ENCODE results near the gene KDM3B.
A peak's percentile ranks its signal among the peaks of the same experiment; 100 is the strongest.

The KDM3B gene

DNA sequence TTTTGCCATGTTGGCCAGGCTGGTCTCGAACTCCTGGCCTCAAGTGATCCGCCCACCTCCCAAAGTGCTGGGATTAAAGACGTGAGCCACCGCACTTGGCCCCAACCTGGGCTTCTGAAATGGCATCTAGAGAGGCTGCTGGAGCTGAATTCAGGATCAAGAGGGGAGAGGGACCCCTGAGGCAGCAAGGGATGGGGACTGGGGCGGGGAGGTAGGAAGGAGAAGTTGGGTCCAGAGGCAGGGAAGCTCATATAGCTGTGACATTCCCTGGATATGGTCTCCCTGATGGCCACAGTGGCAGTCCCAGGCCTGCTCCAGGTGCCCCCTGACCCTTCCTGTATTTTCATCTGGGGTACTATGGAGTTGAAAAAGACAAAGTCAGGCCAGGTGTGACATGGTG lies 98.5 kb downstream of the KDM3B start:
- H3K4me1 Mint-ChIP-seq (ENCODE audit: low read depth in 2 of 2), result peaks cover 6 to 8% of the 10 kb centered on the region in 2 donors
- ATAC-seq (replicated peaks) (no peak), DNase-seq (no peak)
- no peaks in the 10 kb centered on the region for H3K9me3 Mint-ChIP-seq
- H3K27ac Mint-ChIP-seq, result no peak overlapping the region
- H3K27me3 Mint-ChIP-seq, result no peaks in the 10 kb centered on the region
- peaks cover 4% of the 10 kb centered on the region for H3K36me3 Mint-ChIP-seq (ENCODE audit: insufficient read depth)
- H3K4me3 Mint-ChIP-seq, result no peak overlapping the region

DNA sequence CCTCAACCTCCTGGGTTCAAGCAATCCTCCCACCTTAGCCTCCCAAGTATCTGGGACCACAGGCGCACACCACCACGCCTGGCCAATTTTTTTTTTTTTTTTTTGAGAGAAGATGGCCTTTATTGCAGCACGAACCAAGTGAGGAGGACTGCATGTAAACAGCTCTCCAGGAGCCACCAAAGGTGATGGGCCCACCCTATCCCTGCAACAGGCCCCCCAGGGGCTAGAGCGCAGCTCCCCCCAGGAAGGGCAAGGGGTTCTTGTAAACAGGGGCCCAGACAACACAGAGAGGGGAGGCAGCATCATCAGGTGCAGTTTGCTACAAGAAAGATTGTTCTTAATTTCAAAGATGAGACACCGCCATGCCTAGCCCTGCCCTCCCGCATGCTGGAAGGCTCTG lies 100.2 kb downstream of the KDM3B start:
- Mint-ChIP-seq H3K27ac (no peak overlapping the region), H3K4me1 (ENCODE audit: low read depth in 2 of 2) (peaks cover 8 to 10% of the 10 kb centered on the region in 2 donors), H3K9me3 (no peaks in the 10 kb centered on the region), H3K27me3 (no peaks in the 10 kb centered on the region), H3K4me3 (no peak overlapping the region), H3K36me3 (ENCODE audit: insufficient read depth) (peaks cover 7% of the 10 kb centered on the region)
- no peak for ATAC-seq (replicated peaks)
- DNase-seq, result no peak

DNA sequence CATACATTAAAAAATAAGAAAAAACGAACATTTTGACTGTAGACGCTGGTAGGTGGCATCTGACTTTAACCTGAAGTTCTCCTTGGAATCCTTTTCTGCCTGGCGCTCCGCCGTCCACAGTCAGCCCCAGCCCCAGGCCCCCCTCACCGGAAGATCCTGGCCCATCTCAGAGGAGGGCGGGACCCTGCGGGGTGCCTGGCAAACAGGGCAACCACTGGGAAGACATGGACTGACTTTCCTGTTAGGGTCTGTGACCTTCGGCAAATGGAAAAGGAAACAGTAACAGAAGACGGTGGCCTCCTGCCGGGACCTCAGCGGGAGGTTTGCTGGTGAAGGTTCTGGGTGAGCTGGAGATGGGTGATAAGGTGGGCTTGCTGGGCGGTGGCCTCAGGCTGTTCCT lies 101.1 kb downstream of the KDM3B start:
- Mint-ChIP-seq H3K4me3 (no peak overlapping the region), H3K4me1 (ENCODE audit: low read depth in 2 of 2) (peaks cover 12 to 14% of the 10 kb centered on the region in 2 donors), H3K27me3 (no peaks in the 10 kb centered on the region), H3K9me3 (no peaks in the 10 kb centered on the region), H3K27ac (no peak overlapping the region), H3K36me3 (ENCODE audit: insufficient read depth) (peaks cover 7% of the 10 kb centered on the region)
- no peak for DNase-seq
- ATAC-seq (replicated peaks), result no peak

DNA sequence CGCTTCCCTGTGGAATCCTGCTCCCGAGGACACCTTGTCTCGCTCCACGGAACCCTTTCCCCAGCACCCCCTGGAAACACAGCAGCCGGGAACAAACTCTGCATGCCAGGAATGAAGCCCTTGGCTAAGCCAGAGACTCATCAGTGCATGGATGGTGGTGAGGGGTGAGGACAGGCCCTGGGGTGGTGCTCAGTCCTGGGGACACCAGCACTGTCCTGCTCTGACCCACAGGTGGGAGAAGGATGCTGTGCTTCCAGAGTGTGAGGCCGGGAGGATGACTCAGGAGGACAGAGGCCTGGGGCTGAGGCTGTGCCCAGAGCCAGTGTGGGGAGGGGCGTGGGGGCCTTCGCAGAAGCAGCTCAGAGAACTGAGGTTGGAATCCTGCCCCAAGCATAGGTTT lies 101.6 kb downstream of the KDM3B start:
- ATAC-seq (replicated peaks), result no peak
- Mint-ChIP-seq H3K4me3 (no peak overlapping the region), H3K27me3 (no peaks in the 10 kb centered on the region), H3K4me1 (ENCODE audit: low read depth in 2 of 2) (peaks cover 17 to 19% of the 10 kb centered on the region in 2 donors), H3K36me3 (ENCODE audit: insufficient read depth) (peaks cover 8% of the 10 kb centered on the region), H3K9me3 (no peaks in the 10 kb centered on the region), H3K27ac (no peak overlapping the region)
- DNase-seq, result no peak

DNA sequence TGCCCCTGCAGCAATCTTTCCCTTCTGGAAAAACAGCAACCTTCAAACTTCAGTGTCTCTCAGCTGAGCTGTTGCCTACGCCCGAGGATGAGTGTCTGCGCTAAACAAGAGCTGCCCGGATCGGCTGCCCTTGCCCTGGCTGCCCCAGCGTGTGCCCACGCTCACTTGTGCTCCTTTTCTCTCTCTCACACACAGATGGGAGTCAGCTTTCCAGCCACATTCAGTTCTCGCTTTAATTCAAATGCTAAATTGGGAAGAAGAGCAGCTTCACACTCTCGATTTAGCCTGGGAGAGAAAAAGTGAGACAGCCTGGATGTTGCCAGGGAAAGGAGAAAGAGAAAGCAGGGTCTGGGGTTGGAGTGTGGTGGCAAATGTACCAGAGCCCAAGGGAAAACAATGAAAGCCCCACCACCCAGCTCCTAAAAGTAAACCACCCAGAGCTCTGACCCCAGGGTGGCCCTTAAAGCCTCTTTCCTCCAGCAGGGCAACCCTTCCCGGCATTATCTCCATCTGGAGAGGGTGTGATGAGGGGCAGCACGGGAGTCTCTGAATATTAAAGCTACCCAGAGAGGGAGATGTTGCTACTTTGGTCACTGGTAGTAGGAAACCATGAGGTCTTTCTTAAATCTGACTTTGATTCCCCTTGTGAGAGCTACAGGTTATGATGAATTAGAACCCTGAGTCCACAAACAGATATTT lies 102.9 kb downstream of the KDM3B start:
- Mint-ChIP-seq H3K27ac (peak overlapping the region in 1 of 2 donors; percentile 67), H3K4me3 (no peak overlapping the region), H3K9me3 (no peaks in the 10 kb centered on the region), H3K36me3 (ENCODE audit: insufficient read depth) (peaks cover 11% of the 10 kb centered on the region), H3K4me1 (ENCODE audit: low read depth in 2 of 2) (peaks cover 23 to 25% of the 10 kb centered on the region in 2 donors), H3K27me3 (no peaks in the 10 kb centered on the region)
- no peak for ATAC-seq (replicated peaks)
- no peak for DNase-seq

DNA sequence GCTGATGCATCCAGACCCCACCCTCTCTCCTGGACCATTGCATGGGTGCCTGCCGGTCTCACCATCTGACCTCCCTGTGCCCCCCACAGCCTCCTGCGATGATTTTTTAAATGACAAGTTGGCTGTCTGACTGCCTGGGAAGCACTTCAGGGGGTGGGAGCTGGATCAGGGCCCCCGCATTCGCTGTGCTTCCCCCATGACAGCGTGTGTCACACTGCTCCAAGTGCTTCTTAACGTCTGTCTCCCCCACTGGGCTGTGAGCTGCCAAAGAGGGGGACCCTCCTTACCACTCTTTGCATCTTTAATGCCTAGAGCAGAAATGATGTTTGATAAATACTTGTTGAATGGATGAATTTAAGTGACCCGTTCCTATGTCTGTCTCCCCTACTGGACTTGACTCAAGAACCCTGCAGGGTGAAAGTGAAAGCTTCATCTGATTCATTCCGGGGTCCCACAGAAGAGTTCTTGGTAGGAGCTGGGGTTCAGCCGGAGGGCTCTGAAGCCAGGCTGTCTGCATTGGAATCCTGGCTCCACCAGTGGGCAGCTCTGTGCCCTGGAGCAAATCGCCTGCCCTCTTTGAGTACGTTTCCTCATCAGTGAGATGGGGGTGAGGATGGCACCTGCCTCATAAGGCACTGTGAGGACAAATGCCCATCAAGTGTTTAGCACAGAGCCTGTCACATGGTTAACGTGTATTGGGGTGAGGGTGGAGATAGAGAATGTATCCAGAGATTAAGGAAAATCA lies 105.2 kb downstream of the KDM3B start:
- DNase-seq (no peak), ATAC-seq (replicated peaks) (no peak)
- H3K4me1 Mint-ChIP-seq (ENCODE audit: low read depth in 2 of 2), result peaks cover 29 to 31% of the 10 kb centered on the region in 2 donors
- H3K27me3 Mint-ChIP-seq, result no peaks in the 10 kb centered on the region
- peaks cover 6% of the 10 kb centered on the region for H3K36me3 Mint-ChIP-seq (ENCODE audit: insufficient read depth)
- H3K4me3 Mint-ChIP-seq, result peak overlapping the region in 1 of 2 donors; percentile 27
- no peaks in the 10 kb centered on the region for H3K9me3 Mint-ChIP-seq
- peak overlapping the region; percentile 98 to 100 for H3K27ac Mint-ChIP-seq

DNA sequence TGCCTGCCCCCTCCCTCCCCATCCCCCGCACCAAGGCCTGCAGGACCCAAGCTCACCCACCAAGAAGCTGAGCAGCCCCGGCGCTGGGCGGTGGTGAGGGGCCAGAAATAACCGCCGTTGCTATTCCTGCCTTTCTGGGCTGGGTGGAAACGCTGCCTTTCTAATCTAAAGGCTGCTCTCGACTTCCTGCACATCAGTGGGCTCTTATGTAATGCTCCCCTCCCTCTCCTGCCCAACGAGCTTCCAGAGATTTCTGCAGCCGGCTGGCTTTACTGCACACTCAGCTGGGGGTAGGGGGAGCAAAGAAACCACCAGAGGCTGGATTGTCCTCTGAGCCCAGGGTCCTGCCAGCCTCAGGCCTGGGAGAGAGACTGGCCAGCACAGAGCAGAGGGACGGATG lies 105.9 kb downstream of the KDM3B start:
- peaks cover 29 to 31% of the 10 kb centered on the region in 2 donors for H3K4me1 Mint-ChIP-seq (ENCODE audit: low read depth in 2 of 2)
- peaks cover 8% of the 10 kb centered on the region for H3K36me3 Mint-ChIP-seq (ENCODE audit: insufficient read depth)
- H3K27me3 Mint-ChIP-seq, result no peaks in the 10 kb centered on the region
- ATAC-seq (replicated peaks) (no peak), DNase-seq (no peak)
- no peaks in the 10 kb centered on the region for H3K9me3 Mint-ChIP-seq
- peak overlapping the region; percentile 98 to 100 for H3K27ac Mint-ChIP-seq
- no peak overlapping the region for H3K4me3 Mint-ChIP-seq

DNA sequence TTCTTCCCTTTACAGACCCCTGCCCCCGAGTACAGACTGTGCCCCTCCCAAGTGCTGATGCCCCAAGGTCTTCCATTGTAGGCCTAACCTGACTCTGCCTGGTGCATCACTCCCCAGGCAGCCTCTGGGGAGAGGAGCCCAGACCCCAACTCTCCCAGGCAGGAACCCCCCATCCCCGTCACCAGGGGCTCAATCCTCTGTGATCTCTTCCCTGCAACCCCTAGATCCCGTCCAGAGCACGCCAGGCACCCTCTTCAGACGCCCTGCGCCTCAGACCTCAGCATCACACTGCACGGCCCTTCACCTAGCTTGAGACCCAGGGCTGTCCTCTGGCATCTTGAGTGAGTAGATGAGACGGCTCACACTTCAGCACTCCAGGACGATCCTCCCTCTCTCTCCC lies 106.4 kb downstream of the KDM3B start:
- peaks cover 13% of the 10 kb centered on the region for H3K36me3 Mint-ChIP-seq (ENCODE audit: insufficient read depth)
- peaks cover 29 to 31% of the 10 kb centered on the region in 2 donors for H3K4me1 Mint-ChIP-seq (ENCODE audit: low read depth in 2 of 2)
- H3K4me3 Mint-ChIP-seq, result peak overlapping the region; percentile 74 to 76

DNA sequence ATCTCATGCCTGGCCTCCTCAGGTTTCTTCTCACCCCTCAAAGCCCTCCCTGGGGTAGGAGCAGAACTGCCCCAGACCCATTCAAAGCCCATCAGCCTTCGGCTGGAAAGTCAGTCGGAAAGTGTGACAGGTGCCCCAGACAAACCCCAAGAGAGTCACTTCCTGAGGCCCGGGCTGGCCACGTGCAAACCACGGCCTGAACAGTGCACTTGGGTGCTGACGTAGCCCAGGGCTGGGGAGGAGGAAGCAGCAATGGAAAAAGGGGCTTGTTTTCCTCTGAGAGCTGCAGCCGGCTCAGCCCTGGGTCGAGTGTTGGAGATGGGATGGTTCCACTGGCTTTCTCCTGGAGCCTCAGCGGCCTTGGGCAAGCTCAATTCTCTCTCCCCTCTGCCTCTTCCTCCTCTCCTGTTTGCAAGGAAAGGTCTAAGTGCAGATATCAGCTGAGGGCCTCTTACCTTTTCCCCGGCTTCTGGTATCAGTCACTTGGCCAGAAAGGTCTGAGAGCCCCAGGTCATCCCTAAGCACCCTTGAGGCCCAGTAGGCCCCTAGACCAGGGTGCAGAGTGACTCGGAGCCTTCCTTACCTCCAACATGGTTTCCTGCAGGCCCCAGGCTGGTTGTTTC lies 106.9 kb downstream of the KDM3B start:
- ATAC-seq (replicated peaks) (peak; percentile 74), DNase-seq (peak; percentile 77 to 80 (median 77))
- Mint-ChIP-seq H3K36me3 (ENCODE audit: insufficient read depth) (peaks cover 16% of the 10 kb centered on the region), H3K4me1 (ENCODE audit: low read depth in 2 of 2) (peaks cover 29 to 31% of the 10 kb centered on the region in 2 donors), H3K4me3 (peak overlapping the region; percentile 74 to 76), H3K27ac (peak overlapping the region; percentile 98 to 100), H3K27me3 (no peaks in the 10 kb centered on the region), H3K9me3 (no peaks in the 10 kb centered on the region)

More for the DNA sequence above, 106.4 kb downstream of the KDM3B start:
- no peak for DNase-seq
- Mint-ChIP-seq H3K27me3 (no peaks in the 10 kb centered on the region), H3K27ac (peak overlapping the region; percentile 98 to 100), H3K9me3 (no peaks in the 10 kb centered on the region)
- ATAC-seq (replicated peaks), result peak; percentile 20

DNA sequence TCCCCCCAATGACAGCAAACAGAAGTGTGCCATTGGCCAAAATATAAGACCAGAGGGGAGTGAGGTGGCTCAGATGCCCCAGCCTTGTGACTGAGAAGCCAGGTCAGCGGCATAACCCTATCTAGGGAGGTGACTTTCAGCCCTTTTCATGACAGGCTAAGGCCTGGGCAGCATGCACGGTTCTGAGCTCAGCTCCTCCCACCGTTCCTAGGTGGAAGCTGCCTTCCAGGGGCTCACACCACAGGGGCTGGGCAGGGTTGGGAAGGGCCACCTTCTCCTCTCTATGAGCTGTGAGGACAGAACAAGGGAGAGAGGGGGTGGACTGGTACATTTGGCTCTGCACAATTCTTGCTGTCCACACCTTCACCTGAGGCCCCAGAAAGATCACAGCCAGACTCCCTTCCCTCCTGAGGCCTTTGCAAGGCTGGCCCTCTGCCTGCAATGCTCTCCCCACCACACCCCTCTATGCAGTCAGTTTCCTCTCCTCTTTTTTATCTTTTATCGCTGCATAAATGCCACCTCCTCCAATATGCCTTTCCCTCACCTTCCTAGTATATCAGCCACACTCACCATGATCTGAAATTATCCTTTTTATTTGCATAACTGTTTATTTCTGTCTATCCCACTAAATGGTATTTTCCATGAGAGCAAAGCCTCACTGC lies 107.7 kb downstream of the KDM3B start:
- H3K36me3 Mint-ChIP-seq (ENCODE audit: insufficient read depth), result peaks cover 22% of the 10 kb centered on the region
- H3K4me1 Mint-ChIP-seq (ENCODE audit: low read depth in 2 of 2), result peaks cover 29 to 31% of the 10 kb centered on the region in 2 donors
- DNase-seq, result no peak
- no peaks in the 10 kb centered on the region for H3K27me3 Mint-ChIP-seq
- no peak for ATAC-seq (replicated peaks)
- peak overlapping the region; percentile 98 to 100 for H3K27ac Mint-ChIP-seq
- peak overlapping the region; percentile 74 to 76 for H3K4me3 Mint-ChIP-seq
- H3K9me3 Mint-ChIP-seq, result no peaks in the 10 kb centered on the region

DNA sequence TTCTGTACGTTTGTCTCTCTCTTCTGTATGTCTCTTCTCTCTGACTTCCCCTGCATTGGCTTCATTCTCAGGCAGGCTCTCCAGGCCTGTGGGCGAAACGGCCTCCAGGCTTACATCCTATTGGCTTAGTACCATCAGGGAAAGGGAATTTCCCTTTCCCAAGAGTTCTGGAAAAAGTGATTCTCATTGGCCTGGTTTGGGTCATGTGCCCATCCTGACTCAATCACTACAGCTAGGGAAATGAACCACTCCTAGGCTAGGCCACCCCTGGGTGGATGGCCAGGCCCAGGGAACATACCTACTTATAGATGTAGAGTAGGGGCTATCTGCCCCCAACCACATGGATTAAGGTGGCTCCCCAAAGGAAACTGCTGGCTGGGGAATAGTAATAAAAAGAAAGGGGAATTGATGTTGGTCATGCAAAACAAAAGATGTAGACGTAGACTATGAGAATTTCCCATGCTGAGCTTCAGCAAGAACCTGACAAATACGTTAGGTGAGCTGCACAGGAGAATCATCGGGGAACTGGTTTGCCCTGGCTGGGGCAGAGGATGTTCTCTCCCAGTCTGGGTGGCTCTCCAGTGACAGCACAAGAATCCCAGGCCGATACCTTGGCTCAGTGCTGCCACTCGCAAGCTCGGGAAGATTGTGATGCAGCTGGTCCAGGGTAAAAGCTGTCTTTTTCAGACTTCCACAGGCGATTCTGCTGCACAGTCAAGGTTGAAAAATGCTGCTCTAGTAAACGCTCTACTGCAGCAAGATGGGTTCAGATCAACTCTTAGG lies 109.0 kb downstream of the KDM3B start:
- Mint-ChIP-seq H3K4me1 (ENCODE audit: low read depth in 2 of 2) (peaks cover 29 to 32% of the 10 kb centered on the region in 2 donors), H3K27ac (peak overlapping the region; percentile 98 to 100), H3K4me3 (no peak overlapping the region), H3K36me3 (ENCODE audit: insufficient read depth) (peaks cover 33% of the 10 kb centered on the region), H3K27me3 (no peaks in the 10 kb centered on the region), H3K9me3 (no peaks in the 10 kb centered on the region)
- DNase-seq (no peak), ATAC-seq (replicated peaks) (no peak)

DNA sequence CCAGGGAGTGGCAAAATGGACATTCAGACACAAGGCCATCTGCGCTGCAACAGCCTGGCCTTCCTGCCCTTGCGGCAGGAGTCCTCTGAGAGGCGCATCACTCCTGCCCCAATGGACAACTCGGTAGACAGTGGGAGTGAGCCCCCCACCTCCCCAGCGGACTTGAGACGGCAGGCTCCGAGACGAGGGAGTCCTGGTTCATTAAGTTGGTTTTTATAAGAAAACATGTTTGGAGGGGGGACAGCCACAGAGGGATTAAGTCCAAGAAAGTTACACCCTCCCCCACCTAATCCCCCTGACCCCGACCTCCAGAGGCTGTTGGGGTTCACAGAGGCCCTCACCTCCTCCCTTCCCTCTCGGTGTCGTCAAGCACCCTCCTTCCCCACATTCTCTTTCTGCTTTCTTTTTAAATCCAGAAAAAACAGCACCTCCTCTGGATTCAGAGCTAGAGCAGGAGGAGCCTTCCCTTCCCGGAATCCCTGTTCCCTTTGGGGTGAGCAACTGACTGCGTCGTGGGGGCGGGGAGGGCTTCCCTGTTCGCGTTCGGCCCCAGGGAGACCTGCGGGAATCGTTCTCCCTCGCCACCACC lies 111.0 kb downstream of the KDM3B start:
- Mint-ChIP-seq H3K36me3 (ENCODE audit: insufficient read depth) (peaks cover 48% of the 10 kb centered on the region), H3K4me1 (ENCODE audit: low read depth in 2 of 2) (peaks cover 36 to 42% of the 10 kb centered on the region in 2 donors), H3K27me3 (no peaks in the 10 kb centered on the region), H3K9me3 (no peaks in the 10 kb centered on the region), H3K4me3 (peak overlapping the region; percentile 83 to 84), H3K27ac (peak overlapping the region; percentile 94 to 96)
- DNase-seq (no peak), ATAC-seq (replicated peaks) (no peak)

Measured in effector memory CD8-positive, alpha-beta T cell (primary cell).